Nephron (organoid): ENCODE results near the gene PGF.

ENCODE experiments used
- H3K27ac Mint-ChIP-seq, 3 experiments: 2 replicates each; pipeline ENCODE4 v1.8.0; 2020; ENCODE audit warnings: mixed read lengths in 3 of 3, mild to moderate bottlenecking in 2 of 3, moderate library complexity in 1 of 3
- H3K27me3 Mint-ChIP-seq: 2 replicates; pipeline ENCODE4 v1.8.0; 2021; ENCODE audit warnings: low read depth, mild to moderate bottlenecking, moderate library complexity, mixed read lengths
- H3K36me3 Mint-ChIP-seq: 2 replicates; pipeline ENCODE4 v1.8.0; 2020; ENCODE audit warnings: low read depth, mixed read lengths
- H3K4me1 Mint-ChIP-seq: 2 replicates; pipeline ENCODE4 v1.8.0; 2020; ENCODE audit warnings: mixed read lengths
- H3K4me3 Mint-ChIP-seq, 3 experiments: 2 replicates each; pipeline ENCODE4 v1.8.0; 2020; ENCODE audit warnings: mild to moderate bottlenecking in 3 of 3, mixed read lengths in 3 of 3, moderate library complexity in 2 of 3
- H3K9me3 Mint-ChIP-seq: 2 replicates; pipeline ENCODE4 v1.8.0; 2020; ENCODE audit warnings: mixed read lengths
- TF ChIP-seq, protein P1 (sequence below), 3 experiments: fragments of 200-600 bp; sonication (generic); IDR thresholded peaks; one replicate each; pipeline ENCODE4 v1.5.0; 2021; ENCODE audit warnings: antibody characterized with exemption in 3 of 3; ENCODE audit not compliant: unreplicated experiment in 3 of 3

The PGF gene

DNA sequence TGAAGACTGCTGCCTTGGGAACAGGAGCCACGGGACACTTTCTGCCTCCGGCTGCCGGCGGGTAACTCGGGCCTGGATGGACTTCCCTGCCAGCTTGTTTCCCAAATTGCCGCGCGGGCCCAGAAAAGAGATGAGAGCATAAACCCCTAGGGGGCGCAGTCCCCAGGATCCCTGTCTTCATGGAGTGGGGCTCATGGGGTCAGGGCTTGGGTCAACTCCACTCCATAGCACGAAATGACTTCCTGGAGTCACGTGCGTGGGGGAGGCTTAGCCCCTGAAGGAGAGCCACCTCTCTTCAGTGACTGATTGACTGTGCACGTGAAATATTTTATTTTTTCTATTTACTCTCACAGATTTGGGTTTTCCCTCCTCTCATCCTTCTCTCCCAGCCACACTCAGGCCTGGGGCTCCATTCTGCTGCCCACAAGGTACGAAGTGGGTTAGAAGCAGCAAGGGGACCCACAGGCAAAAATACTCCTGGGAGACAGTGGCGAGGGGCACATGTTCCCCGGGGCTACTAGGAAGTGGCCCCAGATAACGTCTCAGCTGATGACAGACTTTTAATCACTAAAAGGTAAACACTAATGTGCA is 10.0 kb downstream of the PGF start:
- Mint-ChIP-seq H3K36me3 (peaks cover 20% of the 10 kb centered on the region), H3K27me3 (no peaks in the 10 kb centered on the region), H3K9me3 (no peaks in the 10 kb centered on the region), H3K4me1 (peaks cover 42% of the 10 kb centered on the region), H3K4me3 (no peak overlapping the region), H3K27ac (no peak overlapping the region)
- TF ChIP-seq, protein P1, sequence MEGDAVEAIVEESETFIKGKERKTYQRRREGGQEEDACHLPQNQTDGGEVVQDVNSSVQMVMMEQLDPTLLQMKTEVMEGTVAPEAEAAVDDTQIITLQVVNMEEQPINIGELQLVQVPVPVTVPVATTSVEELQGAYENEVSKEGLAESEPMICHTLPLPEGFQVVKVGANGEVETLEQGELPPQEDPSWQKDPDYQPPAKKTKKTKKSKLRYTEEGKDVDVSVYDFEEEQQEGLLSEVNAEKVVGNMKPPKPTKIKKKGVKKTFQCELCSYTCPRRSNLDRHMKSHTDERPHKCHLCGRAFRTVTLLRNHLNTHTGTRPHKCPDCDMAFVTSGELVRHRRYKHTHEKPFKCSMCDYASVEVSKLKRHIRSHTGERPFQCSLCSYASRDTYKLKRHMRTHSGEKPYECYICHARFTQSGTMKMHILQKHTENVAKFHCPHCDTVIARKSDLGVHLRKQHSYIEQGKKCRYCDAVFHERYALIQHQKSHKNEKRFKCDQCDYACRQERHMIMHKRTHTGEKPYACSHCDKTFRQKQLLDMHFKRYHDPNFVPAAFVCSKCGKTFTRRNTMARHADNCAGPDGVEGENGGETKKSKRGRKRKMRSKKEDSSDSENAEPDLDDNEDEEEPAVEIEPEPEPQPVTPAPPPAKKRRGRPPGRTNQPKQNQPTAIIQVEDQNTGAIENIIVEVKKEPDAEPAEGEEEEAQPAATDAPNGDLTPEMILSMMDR (IDR thresholded peaks at IDR 0.05; ENCODE audit: unreplicated experiment in 3 of 3), result peak; percentile 37 to 63 (median 46)

DNA sequence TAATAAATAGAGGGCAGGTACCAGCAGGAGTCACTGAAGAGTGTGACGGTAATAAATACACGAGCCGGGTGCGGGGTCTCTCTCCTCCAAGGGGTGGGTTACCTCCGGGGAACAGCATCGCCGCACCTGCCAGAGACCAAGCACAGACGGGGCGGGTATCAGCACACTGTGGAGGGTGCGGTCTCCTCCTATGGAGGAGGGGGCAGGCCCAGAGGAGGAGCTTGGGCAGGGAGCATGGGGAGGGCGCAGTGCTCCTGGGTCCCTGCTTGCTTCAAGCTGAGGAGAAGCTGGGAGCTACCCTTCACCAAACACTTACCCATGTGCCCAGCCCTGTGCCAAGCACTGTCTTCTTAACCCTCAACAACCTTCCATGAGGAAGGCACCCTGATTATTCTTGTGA is 12.8 kb downstream of the PGF start:
- peaks cover 13% of the 10 kb centered on the region for H3K36me3 Mint-ChIP-seq
- peaks cover 3% of the 10 kb centered on the region for H3K27me3 Mint-ChIP-seq
- TF ChIP-seq, protein P1 (IDR thresholded peaks at IDR 0.05; ENCODE audit: unreplicated experiment in 3 of 3), result no peak
- no peak overlapping the region for H3K27ac Mint-ChIP-seq
- H3K9me3 Mint-ChIP-seq, result no peaks in the 10 kb centered on the region
- H3K4me3 Mint-ChIP-seq, result no peak overlapping the region
- H3K4me1 Mint-ChIP-seq, result peaks cover 49% of the 10 kb centered on the region

DNA sequence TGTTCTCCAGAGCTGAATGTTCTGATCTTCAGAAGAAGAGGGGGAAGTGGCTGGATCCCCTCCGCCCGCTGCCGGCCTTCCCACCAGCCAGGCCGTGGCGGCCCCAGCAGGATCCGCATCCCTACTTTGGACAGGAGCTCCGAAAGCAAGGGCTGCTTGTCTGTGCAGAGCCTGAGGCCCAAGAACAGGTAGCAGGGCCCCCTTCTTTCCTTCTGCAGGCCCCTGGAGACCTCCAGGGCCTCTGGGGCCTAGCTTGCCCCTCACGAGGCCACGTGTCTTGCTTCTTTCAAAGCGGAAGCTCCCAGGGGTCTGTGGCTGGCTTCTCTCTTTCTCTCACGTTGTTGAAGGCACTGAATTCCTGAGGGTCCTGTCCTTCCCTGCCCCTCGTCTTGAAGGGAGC is 13.2 kb downstream of the PGF start:
- TF ChIP-seq, protein P1 (IDR thresholded peaks at IDR 0.05; ENCODE audit: unreplicated experiment in 3 of 3), result no peak
- Mint-ChIP-seq H3K36me3 (peaks cover 13% of the 10 kb centered on the region), H3K9me3 (no peaks in the 10 kb centered on the region), H3K4me1 (peaks cover 50% of the 10 kb centered on the region), H3K27me3 (peaks cover 3% of the 10 kb centered on the region), H3K4me3 (no peak overlapping the region), H3K27ac (peak overlapping the region; percentile 44 to 55 (median 53))

DNA sequence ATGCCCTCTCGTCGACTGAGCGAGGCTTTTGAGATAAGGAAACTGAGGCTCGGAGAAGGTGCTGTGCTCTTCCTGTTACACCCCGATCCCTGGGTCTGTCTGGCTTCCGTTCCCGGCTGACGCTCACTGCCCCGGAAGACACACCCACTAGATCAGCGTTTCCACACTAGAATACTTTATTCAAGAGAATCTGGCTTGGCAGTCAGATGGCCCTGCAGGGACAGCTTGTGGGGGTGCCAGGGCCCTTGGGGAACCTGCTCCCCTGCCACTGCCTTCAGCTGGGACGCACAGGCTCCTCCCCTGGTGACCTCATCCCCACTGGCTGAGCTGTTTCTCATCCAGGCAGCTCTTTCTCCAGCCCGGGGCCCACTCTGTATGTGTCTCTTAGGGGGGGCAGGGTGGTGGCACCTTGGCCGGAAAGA is 13.7 kb downstream of the PGF start:
- Mint-ChIP-seq H3K36me3 (peaks cover 13% of the 10 kb centered on the region), H3K4me1 (peaks cover 53% of the 10 kb centered on the region), H3K27me3 (peaks cover 3% of the 10 kb centered on the region), H3K27ac (peak overlapping the region; percentile 44 to 55 (median 53)), H3K9me3 (no peaks in the 10 kb centered on the region), H3K4me3 (no peak overlapping the region)
- TF ChIP-seq, protein P1 (IDR thresholded peaks at IDR 0.05; ENCODE audit: unreplicated experiment in 3 of 3), result no peak

DNA sequence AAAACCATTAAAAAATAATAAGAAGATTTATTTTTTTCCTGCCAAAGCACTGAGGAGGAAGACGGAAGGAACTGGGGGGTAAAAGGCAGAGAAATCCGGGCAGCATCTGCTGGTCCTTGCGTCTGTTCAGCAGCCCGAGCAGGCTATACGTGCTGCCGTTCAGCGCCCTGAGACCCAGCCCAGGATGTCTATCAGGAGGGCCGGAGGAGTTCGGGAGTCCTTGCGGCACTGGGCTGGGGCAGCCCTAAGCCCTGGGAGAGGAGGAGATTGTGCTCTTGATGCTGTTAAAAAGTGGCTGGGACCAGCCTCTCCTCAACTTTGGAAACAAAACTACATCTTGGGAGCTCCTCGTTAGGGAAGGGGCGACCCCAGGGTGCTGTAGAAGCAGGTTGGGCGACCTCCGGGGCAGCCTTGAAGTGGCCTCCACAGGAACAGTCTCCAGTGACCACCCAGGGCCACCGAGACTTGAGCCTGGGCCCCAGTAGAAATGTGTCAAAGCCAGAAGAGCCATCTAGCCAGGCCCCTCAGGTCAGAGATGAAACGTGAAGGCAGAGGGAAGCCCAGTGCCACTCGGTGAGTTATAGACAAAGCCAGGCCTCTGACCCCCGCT is 14.3 kb downstream of the PGF start:
- Mint-ChIP-seq H3K27me3 (peaks cover 3% of the 10 kb centered on the region), H3K4me3 (no peak overlapping the region), H3K27ac (peak overlapping the region in 1 of 3 experiments; percentile 90), H3K36me3 (peaks cover 10% of the 10 kb centered on the region), H3K4me1 (peaks cover 50% of the 10 kb centered on the region), H3K9me3 (no peaks in the 10 kb centered on the region)
- TF ChIP-seq, protein P1 (IDR thresholded peaks at IDR 0.05; ENCODE audit: unreplicated experiment in 3 of 3), result no peak
